ENCODE measurements around the gene TCF7L2. TPM values are rescaled to one million over a fixed set of nuclear protein-coding genes. Genes with fewer than 3 reads are reported as not detected.

Gene TCF7L2
- total RNA-seq, 1 donor from 2014 or later = 60.1 TPM

DNA sequence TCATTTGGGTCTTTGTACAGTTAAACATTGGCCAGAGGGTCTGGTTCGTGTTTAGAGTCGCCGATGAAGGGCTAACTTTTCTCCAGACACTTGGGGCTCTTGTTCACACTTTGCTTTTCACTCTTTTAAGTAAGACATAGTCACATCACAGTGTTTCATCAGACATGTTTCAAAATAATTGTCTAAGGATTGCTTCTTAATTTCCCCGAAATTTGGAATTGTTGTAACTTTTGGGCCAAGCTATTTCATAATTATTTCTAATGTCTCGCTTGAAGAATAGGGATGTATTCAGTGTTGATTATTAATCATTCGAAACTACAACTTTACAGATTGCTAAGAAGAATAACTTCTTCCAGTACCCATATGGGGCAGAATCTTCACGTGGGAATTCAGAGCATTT lies 92.8 kb downstream of the TCF7L2 start:
- no peak for DNase-seq (ENCODE audit: low spot score)

DNA sequence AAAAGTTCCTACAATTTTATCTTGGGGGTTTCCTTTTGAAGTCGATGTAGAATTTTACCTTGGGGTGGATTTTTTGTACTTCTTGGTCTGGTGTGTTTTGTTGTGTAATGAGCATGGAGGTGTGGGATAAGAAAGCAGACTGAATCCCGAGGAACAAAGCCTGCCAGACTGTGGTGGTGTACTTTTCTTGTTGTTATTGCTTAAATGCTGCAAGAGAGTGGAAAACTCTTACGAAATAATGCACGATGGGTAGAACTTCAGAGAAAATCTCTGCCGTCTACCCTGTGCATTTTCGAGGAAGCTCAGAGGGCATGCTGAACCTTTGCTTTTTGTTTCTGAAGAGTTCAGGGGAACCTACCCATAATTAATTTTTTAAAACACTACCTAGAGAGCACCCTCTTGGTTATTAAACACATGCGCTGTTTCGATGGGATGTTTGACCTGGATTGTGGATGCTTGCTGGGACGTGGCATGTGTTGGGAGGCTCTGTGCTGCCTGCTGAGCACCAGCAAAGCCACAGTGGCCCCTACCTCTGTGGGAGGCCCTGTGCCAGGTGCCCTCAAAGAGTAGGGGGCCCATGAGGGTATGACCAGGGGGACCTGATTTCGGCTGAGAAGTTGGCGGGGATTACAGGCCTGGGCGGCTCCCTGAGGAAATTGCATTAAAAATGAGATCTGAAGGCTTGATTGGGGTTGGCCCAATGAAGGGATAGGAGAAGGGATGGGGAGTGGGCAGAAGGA lies 94.1 kb downstream of the TCF7L2 start:
- no peak for DNase-seq (ENCODE audit: low spot score)

DNA sequence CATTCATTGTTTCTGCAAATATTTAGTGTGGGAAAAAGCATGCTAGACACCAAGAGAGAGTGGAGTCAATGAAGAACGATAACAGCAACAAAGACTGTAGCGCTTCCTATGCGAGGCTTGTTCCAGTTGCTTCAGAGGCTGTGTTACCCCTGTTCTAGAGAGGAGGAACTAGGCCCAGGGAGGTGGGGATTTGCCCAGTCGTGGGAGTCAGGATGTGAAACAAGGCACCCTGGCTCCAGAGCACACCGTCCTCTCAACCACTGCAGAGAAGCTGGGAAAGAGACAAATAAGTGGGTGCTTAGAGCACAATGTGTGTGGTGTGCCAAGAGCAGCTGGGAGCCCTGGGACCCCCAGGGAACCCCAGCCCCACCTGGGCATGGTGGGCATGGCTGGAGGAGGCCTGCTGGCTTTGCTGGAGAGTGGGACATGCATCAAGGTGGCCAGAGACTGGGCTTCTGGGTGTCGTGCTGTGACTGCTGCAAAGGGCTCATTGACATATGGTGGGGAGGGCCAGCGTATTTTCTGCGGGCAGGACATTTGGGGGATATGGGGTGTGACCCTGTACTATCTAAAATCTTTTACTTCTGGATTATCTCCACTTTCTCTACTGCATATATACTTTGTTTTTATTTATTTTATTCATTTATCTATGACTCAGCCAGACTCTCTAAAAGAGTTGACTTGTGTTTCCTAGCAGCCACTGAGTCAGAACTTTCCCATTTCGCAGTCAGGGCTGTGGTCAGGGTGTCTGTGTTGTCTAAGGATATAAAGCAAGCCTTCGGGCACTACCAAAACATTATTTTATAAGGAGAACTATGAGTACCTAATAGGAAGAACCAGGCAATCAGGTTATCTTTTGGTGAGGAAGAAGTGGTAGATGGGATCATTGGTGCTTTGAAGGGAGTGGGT lies 95.4 kb downstream of the TCF7L2 start:
- DNase-seq (ENCODE audit: low spot score) = no peak

DNA sequence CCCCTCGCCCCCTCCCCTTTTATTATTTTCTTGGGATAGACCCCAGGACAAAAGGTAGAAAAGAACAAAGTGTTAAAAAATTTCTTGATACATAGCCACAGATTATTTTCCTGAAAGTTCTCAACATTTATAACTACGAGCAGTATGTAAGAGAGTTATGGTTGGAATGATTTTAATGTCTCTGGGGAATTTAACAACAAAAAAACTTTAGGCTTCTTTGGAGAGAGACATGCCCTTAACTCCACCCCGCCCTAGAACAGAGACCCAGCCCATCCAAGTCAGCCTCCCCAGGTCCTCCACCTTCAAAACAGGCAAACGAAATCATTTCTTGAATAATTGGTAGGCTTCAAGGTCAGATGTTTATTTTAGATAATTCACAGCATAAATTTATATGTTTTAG lies 97.1 kb downstream of the TCF7L2 start:
- DNase-seq (ENCODE audit: low spot score) = no peak

DNA sequence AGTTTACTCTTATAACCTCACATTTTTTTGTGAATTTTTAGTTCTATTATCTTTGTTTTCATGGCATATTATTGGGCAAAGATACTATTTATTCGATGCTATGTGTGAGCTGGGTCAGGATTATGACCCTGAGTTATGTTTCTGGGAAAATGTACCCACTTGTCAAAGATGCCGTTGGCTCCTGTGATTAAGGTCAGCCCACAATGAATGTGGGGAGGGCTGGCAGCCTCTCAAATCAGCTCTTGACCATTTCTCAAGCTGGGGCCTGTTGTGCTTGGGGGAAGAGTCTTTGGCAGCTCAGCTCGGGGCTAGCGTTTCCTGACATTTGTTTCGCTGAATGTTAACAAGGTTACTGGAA lies 97.5 kb downstream of the TCF7L2 start:
- no peak for DNase-seq (ENCODE audit: low spot score)

DNA sequence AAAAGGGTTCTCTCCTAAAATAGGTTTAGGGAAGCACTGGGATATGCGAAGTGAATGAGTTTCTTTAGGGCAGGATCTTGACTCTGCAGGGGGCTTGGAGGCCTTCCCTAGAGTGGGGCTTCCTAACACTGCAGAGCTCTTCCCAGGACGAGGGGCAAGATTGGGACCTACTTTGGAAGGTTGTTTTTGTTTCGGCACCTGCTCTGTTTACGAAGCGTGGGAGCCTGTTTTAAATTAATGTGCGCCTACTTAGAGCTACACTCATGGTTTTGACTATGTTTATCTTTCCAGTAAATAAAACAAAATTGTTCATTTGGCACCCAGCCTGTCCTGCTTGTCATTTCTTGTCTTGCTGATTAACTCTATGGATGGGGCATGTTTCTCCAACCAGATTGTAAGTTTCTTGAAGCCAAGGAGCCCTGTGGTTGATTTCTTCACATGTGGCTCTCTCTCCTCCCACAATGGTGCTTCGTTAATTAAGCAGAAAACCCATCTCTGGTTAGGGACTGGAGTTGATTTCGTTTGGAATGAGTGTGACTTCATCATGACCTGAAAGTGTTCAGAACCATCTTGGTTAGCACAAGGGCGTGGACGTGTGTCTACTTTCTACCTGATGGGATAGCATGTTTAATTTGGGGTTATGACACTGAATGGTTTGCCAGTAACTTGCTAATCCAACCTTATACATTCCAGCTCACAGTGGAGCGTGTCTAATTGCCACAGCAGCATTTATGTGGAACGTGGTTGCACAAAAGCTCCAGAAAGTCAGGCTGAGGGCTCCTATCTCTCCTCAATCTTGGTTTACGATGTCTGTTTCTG lies 98.1 kb downstream of the TCF7L2 start:
- no peak for DNase-seq (ENCODE audit: low spot score)

DNA sequence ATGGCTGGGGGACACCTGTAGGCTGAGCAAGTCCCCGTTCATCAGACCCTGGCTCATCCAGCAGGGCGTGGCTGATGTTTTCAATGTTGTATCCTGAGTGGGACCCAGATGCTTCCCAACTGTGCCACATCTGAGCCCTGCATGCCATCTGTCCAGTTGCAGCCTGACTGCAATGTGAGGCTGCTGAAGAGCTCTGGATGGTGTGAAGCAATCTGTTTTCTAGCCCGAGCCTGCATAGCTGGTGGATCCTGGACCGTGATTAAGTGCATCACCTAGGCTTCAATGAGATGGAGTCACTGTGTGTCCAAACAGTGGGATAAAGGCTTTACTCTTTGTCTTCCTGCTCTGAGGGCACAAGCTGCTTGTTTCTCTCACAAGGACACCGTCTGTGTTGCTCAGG lies 99.8 kb downstream of the TCF7L2 start:
- no peak for DNase-seq (ENCODE audit: low spot score)

DNA sequence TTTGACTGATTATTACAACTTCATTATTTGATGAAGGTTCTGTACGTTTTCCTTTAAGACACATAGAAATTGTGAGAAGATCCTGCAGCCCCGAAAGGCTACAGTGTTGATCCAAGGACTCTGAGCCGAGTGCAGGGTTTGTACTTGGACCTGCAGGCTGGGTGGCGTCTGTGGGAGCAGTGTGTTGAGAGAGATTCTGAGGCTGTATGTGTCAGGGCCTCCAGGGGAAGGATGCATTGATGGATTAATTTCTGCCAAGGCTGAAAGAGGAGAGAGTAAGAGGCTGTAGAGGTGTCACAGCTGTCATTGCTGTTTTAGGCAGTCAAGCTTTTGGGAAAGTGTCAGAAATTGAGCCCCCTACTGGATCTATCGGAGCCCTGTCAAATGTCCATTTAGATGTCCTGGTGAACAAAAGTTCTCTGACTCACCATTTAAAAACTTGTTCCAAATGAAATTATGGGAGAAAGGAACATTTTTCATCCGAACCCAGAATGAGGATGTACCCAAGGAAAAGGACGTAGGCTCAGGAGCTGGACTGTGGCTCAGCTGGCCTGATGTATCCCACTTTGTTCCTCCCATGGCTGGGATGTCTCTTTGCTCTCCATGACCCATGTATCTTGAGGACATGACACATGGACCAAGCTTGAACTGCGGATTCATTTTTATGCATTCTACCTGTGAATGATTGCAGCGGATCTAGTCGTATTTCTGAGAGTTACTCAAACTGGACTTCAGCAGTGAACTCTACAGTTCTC lies 102.2 kb downstream of the TCF7L2 start:
- DNase-seq (ENCODE audit: low spot score) = no peak

DNA sequence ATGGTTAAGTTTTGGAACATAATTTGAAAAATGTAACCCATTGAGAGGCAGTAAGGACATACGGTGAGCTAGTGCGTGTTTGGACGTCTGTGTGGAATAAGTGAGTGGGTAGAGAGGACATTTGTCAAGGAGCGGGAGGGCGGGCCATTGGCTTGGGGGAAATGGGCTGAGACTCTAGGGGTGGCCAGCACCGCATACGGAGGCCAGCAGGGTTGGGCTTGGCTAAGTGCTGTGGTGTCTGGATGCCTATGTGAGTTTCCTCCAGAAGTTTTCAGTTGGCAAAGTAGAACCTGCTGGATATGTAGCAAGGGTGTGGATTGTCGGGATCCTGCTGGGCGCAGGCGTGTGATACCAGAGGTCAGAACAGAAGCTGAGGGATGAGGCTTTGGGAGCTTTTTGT lies 103.0 kb downstream of the TCF7L2 start:
- no peak for DNase-seq (ENCODE audit: low spot score)

DNA sequence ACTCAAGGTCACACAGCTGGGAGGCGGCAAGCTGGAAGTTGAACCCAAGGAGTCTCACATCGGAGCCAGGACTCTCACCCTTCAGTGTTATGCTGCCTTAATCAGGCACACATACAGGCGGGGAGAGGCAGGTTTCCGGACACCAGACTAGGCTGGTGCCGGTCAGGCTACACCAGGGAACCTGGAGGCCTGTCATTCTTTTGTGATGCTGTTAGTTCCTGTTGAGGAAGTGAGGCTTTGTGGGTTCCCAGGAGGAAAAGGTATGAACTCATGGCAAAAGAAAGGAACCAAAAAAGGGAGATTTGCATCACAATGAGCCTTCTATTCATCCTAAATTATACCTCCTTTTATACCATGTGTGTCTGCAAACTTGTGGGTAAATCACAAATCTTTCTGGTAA lies 103.8 kb downstream of the TCF7L2 start:
- no peak for DNase-seq (ENCODE audit: low spot score)

DNA sequence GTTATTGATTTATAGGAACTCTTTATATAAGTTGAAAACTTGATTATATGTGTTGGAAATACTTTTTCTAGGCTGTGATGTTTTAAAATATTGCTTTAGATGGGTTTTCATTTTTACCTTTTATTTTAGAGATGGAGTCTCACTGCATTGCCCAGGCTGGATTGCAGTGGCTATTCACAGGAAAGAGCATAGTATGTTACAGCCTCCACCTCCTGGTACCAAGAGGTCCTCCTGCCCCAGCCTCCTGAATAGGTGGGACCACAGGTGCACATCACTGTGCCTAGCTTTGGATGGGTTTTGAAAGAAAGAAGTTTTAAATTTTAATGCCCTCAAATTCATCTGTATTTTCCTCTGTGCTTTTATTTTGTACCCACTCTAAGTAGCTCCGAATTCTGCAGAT lies 105.4 kb downstream of the TCF7L2 start:
- DNase-seq (ENCODE audit: low spot score) = no peak

DNA sequence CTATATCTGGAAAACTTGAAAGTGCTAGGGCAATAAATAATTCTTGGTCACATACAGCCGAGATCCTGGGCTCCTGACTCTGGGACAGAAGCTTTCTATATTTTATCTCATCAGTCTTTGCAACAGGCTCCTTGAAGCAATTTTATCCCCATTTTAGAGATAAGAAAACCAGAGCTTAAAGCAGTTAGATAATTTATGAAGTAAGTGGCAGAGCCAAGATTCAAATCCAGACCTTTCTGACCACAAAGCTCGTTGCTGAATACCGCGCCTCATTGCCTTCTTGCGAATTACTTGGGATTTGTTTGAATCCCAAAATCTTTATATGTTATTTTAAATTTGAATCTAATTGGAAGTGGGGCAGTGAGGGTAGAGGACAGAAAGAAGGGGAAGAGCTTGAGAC lies 106.0 kb downstream of the TCF7L2 start:
- no peak for DNase-seq (ENCODE audit: low spot score)

DNA sequence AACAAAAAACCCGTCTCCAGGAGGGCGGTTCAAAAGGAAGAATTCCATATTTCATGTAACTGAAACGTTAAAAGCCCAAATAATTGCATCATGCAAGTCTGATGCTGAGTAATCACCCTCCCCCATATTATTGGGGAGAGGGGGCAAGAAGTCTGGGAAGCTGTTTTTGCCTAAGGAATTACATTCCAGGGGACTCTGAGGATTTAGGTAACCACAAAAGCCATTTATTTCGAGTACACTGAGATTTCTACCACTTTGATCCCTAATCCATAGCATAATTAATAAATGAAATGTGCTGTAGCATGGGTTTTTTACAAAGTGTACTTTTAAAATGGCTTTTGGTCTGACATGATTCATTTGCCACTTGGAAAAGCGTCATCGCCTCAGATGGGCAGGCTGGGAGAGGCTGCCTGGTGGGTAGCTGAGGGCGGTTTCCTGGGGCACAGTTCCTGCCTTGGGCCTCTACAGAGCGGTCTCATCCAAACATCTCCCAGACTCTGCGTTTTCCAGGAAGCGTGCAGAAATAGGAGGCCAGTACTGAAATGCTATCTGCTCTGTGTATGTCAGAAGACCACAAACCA lies 106.5 kb downstream of the TCF7L2 start:
- no peak for DNase-seq (ENCODE audit: low spot score)

DNA sequence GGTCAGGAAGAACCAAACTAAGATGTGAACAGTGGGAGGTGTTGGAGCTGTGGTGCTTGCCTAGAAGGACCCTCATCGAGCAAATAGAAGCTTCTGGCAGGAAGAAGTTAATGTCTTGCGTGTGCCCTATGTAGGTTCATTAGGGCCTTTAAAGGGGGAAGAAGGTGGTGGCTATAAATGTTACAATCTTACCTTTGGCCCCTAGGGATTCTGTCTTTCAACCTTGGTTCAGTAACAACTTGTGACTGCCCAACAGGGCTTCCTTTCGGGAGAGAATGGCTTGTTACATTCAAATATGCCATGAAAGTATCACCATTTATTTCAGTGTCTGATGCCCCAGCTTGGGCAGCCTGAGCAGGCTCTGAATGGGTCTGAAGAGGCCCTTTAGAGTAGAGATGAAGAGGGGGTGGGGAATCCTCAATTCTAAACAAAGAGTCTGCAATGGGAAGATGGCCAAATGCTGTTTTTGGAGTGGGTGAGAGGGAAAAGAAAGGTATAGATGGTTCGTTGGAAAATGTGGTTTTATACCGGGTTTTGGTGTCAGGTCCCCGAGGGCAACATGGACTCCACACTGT lies 108.0 kb downstream of the TCF7L2 start:
- DNase-seq (ENCODE audit: low spot score) = no peak

DNA sequence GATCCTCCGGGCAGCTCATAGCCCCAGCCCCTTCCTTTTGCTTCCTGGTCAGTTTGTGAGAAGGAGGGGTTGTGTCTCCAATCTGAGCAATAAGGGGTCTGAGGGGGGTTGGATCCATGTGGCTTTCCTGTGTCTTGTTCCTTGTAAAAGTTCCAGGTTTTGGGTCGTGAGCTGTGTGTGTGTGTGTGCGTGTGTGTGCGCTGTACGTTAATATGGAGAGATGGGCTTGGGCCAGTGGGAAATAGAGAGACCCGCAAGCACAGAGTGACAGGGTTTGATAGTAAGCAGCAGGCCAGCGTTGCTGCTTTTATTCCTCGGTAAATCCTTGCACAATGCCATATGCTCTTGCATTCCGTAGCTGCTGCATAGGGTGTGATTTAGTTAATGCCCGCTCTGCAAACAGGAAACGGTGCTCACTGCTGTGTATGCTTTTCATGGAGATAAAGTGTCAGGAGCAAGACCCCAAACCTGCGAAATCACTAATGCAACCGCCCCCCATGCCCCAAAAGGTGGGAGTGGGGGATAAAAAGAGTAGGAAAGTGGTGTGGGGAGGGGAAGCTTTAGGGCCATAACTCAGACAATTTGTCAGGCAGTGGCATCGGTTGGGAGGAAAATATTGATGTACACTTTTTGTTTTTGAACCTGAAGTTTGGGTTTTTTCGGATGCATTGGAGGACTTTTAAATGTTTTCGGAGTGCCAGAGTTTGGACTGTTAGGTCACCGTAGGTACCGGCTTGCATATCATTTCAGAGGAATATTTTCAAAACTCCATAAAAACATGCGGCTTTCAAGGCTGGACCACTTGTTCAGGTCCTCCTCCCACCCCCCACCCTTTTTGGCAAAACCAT lies 108.7 kb downstream of the TCF7L2 start:
- no peak for DNase-seq (ENCODE audit: low spot score)

DNA sequence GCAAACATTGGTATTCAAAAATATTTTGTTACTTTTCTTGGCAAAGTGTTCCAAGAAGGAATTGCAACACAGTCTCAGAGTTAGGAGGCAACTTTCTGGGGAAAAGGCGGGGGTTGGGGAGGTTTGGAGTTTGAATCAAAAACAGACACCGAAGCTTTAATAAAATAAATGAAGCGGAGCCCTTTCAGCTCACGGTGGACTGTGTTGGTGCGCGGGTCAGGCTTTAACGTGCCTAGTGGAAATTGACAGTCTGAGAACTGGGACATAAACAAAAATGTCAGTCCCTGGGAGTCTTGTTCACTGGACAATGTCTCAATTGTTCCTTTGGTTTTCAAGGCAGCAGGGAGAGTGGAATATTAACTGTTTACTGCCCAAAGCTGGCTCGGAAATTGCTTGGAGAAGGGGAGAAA lies 109.3 kb downstream of the TCF7L2 start:
- DNase-seq (ENCODE audit: low spot score) = no peak

DNA sequence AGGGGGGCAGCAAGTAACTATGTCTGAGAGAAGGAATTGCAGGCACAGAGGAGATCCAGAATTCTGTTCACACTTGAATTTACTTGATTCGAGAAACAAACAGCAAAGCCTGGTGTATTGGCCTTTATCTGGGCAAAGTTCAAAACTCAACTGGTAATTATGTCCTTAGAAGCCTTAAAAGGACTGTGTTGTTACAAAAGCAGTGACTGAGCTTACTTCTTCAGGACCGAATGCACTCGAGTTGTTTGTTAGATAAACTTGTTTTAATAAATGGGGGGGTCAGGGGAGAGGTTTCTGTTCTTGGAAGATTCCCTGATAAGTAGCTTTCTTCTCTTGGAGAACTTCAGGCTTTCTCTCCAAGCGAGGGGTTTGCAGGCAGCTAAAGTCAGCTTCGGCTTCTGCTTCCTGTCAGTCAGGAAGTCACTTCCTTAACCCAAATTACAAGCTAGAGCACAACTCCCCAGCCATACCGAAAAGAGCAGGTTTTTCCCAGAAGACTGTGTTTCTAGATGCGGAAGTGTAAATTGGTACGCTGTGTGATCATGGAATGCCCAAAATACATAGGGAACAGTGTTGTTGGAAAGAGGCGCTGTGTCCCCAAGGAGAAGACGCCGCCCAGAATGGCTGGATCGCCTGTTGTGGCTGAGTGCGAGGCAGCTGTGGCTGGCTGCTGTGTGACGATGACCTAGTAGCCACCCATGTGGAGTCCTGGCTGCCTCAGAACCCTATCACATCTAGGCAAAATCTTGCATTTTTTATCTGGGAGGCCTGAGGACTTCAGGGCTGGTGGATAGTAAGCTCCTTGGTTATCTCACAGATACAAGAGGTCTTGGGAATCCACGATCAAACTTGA lies 110.4 kb downstream of the TCF7L2 start:
- DNase-seq (ENCODE audit: low spot score) = no peak

DNA sequence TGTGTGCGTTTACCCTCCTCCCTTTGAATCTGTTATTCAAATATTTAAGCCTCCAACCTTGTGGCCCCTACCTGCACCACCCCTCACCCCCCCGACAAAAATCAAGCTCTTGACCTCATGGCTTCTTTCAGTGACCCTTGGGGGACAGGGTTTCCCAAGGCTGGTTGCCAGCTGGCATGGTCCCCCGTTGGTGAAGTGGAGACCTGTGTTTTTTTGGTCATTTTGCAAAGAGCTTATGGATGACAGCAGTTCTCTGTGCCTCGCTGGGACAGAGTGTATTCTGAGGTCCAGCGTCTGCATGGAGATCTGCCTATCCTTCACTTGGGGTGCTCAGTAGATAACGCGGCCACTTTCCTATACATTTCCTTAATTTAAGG lies 111.0 kb downstream of the TCF7L2 start:
- DNase-seq (ENCODE audit: low spot score) = no peak

DNA sequence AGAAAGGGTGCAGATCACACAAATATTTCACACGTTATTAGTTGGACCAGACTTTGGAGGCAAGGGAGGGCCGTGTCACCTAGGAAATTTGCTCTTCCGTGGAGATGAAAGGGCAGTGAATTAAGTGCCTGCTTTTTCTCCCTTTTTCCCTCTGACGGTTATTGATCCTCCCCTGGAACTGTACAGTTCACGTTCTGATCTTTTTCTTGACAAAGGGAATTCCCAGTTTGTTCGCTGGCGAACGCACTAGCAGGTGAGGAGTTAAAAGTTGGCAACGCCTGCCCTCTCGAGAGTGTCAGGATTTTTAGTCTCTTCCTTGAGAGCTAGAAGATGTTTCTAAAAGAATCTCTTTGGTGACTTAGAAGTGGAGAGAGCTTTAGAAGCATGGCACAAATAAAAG lies 111.5 kb downstream of the TCF7L2 start:
- DNase-seq (ENCODE audit: low spot score) = no peak
